ENCODE results near the gene CPSF2. TPM values are rescaled to one million over a fixed set of nuclear protein-coding genes. Genes with fewer than 3 reads are reported as not detected.

CPSF2 gene
- 14.0 and 14.6 TPM in 2 replicates for polyA plus RNA-seq (2014; cell fraction: cytosol; rRNA removed)
- polyA plus RNA-seq (2014; cell fraction: nucleus; rRNA removed), result 5.5 and 8.6 TPM in 2 replicates

DNA sequence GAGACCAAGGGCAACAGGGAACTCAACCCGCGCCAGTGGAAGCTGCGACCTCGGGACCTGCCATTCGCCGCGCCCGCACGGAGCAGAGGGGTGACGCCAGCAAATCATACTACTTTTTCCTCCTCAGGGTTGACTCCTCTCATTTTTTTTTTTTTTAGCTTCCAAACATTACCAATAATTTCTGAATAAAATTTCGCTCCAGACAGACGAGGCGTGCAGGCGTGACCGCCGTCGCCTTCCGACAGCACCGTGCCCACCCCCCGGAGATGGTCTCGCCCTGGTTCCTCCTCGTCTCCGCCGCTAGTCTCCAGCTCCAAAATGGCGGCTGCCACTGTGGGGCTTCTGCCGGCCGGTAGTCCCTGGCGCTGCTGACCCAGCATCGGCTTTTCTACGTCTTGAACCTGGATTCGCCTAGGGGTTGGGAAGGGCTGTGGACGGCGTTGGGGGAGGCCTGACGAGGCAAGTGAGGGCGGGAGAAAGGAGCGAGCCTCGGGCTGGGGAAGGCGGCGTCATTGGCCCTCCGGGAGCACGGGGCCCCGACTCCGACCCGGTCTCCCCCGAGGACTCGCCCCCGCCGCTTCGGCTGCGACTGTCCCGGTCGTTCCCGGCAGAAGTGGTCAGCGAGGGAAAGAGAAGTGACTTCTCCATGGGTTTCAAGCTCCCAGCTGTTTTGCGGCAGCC is at the start of gene CPSF2, which contains the start of gene NDUFB1:
TSS of gene CPSF2 (plus strand) at position 300 of the 681 bp plus-strand sequence. CDS start 9,016 bp downstream, outside the sequence.
TSS of gene NDUFB1 (minus strand) at position 37 of the 681 bp plus-strand sequence. CDS start 4,069 bp downstream, outside the sequence.
- peak; percentile 64 for DNase-seq (ENCODE audit: low spot score)

DNA sequence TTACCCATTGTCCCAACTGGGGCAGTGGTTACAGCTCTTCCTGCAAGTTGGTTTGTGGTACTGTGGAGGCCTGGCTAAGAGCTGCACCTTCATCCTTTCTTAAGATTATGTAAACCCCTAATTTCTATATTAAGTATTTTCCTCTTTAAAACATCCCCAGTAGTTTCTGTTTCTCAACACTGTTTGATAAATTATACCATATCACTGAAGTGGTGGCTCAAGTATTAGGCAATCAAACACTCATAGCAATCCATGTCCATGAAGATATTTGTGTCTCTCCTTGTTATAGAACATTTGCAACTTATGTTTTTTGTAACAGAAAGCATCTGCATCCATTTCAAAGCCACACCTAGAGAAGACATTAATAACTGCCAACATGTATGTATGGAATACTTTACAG is 47.2 kb upstream of the CPSF2 start:
- no peak for DNase-seq (ENCODE audit: low spot score)

DNA sequence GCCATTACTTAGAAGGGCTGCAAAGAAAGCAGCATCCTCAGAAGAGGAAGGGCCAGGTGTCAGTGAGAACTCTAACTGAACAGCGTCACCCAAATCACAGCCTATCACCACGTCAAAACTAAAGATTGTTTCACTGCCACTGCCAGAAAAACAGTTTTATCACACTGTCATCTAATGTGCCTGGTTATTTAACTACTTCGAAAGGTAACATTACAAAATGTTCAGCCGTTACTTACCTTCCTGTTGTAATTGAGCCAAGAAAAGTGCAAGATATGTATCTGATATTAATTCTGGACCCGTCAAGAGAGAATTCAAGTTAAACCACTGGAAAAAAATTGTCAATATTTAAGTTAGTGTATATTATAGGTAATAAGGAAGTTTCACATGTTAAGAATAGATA is 33.3 kb upstream of the CPSF2 start:
- no peak for DNase-seq (ENCODE audit: low spot score)

DNA sequence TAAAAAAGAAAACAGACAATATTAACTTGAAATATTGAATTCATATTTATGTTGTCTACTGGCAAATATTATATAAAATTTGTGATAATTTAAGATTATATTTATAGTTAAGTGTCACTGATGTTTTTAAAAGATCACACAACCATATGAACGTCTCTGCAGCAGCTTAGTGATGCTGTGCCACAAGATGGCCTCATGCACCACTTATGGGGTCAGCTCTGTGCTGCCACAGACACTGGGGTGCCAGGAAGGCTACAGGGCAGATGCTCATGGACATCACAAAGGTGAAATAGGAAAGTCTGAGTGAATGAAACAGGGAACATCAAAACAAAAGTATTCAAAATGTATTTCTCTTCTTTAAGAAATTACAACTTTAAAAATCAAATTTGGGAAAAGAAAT is 28.4 kb upstream of the CPSF2 start:
- no peak for DNase-seq (ENCODE audit: low spot score)

DNA sequence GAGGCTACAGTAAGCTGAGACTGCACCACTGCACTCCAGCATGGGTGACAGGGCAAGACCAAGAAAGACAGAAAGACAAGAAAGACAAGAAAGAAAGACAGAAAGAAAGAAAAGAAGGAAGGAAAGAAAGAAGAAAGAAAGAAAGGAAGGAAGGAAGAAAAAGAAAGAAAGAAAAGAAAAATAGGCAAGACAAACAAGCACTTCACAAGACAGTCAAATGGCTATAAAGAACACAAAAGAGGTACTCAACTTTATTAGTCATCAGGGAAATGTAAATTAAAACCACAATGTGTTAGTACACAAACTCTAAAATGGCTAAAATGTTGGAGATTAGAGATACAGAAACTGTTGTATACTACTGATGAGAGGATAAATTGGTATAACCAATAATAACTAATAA is 22.0 kb upstream of the CPSF2 start:
- DNase-seq (ENCODE audit: low spot score), result no peak

DNA sequence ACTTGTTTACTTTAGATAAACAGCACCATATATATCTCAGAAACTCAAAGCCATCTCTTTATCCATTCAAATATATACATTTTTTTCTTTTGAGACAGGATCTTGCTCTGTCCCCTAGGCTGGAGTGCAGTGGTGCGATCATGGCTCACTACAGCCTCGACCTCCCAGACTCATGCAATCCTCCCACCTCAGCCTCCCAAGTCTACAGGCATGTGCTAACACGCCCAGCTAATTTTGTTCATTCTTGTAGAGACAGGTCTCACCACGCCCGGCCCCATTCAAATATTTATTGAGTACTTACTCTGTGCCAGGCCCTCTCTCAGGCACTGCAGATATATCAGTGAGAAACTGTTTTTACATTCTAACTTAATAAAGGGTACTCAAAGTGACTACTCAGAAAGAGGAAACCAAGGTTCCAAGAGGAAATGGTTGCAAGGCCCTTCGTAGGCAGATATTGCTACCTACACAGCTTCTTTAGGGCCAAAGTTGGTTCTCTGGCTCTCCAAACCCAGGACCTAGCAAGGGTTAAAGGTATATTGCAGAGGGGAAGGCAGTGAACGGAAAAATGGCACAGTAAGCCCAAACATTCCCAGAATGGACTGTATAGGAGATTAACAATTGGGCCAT is 18.3 kb upstream of the CPSF2 start:
- DNase-seq (ENCODE audit: low spot score), result no peak

DNA sequence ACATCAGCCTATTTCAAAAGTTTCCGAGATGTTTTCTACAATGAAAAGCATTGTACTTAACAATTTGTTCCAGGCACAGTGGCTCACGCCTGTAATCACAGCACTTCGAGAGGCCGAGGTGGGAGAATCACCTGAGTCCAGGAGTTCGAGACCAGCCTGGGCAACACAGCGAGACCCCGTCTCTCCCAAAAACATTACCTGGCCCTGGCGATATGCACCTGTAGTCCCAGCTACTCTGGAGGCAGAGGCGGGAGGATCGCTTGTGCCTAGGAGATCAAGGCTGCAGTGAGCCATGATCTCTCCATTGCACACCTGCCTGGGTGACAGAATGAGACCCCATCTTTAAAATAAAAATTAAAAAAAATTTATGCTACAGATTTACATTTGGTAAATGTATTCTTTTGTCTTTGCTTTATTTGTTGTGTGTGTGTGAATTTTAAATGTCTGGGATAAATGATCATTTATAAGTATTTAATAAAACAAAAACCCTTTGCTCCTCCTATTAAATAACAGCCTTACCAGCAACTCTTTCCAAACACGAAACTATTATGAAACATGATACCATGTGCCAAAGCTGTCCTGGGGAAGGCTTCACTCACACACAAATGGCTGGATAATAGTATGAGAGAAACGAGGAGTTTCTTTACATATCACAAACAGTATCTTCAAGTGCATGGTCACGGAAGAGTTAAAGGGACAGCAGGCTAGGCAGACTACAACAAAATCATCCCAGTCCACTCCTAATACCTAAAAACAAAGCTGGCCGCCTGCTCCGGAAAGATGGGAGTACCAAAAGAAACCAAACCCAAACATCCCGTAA is 16.5 kb upstream of the CPSF2 start:
- no peak for DNase-seq (ENCODE audit: low spot score)

DNA sequence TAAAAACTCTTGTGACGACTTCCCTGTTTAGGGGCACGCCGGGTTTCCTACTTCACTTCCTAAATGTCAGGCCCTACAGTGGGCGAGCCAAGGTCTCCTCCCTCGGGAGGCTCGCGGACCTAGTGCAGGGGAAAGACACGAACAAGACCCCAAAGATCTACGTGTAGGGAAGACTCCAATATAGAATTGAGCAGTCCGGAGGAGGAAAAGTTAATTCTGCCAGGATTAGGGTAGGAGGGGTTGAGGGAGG is 16.0 kb upstream of the CPSF2 start:
- DNase-seq (ENCODE audit: low spot score), result no peak

DNA sequence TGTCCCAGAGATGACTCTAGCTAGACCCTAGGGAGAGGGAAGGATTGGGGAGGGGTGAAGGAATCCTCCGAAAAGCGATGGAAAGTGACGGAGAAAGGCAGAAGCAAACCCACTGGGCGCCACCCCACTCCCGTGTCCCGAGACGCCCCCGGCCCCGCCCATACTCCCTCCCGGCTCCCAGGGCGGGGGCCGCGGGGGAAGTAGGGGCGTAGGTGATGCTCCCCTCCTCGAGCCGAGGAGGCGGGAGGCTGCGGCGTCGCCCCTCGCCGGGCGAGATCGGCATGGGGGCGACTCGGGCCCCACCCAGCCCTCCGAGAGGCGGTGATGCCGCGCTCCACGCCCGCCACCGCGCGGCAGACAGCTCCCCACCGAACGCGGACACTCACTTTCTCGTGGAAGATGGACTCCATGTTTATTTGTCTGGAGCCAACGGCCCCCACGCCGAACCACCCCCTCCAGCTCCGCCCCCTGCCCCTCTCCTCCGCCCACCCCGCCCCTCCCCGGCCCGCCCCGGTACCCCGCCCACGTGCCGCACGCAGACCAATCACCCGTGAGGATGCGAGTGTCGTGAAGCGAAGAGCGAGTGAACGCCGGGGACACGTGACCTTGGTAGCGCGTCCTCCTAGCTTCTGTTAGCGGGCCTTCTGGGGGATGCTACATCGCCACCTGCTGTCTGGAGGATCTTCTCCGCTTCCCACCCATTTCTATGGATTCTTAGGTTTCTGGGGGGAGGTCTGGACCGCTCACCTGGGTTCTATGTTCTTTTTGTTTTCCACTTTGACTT is 15.4 kb upstream of the CPSF2 start, which contains the start of gene ATXN3:
TSS of gene ATXN3 (minus strand) at position 440 of the 784 bp plus-strand sequence. CDS start at position 410, 30 bp downstream.
- peak; percentile 94 for DNase-seq (ENCODE audit: low spot score)

DNA sequence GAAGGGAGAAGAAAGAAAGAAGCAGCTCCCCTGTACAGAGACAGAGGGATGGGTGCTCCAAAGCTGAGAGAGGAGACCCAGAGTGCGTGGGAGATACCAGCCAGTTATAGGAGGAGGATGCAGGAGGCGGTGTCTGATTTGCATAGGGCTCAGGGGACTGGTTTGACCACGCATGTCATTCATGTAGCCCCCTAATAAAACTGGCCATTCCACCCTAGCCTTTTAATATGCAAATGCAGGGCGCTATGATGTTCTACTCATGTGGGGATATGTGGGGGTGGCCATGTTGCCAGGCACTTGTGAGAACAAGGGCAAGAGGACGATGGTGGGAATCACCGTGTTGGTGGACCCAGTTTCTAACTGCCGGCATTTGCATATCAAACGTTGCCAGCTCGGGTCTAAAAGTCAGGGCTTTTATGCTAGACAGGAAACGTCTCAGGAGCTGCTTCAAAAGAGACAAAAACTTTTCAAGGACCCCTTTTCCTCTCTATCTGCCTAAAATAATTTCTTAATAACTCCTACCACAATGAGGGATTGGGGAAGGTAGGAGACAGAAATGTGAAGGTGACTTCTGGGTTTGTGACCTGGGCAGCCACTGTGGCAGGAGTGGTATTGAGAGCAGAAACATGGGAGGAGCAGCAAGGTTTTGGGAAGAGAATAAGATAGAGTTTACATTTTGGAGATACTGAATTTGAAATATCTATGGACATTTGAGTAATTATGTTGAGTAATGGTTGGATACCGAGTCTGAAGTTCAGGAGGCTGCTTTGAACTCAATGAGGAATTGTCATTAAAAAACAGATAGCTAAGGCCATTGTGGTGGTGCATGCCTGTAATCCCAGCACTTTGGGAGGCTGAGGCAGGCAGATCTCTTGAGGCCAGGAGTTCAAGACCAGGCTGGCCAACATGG is 13.2 kb upstream of the CPSF2 start:
- DNase-seq (ENCODE audit: low spot score), result no peak

DNA sequence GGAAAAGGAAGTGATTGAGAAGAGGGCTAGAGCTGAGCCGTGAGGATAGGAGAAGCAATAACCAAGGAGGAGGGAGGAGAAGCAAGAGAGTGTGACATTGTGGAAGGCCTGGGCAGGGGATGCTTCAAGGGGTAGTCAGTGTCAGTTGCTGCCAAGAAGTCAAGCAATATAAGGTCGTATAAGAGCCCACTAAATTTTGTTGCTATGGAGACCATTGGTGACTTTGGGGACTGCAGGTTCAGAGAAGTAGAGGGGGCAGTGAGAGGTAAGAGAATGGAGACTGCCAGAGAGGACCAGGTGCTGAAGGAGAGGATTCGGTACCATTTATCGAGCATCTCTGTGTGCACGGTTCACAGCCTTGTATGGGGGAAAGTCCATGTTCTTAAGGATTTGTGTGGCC is 12.3 kb upstream of the CPSF2 start:
- no peak for DNase-seq (ENCODE audit: low spot score)

DNA sequence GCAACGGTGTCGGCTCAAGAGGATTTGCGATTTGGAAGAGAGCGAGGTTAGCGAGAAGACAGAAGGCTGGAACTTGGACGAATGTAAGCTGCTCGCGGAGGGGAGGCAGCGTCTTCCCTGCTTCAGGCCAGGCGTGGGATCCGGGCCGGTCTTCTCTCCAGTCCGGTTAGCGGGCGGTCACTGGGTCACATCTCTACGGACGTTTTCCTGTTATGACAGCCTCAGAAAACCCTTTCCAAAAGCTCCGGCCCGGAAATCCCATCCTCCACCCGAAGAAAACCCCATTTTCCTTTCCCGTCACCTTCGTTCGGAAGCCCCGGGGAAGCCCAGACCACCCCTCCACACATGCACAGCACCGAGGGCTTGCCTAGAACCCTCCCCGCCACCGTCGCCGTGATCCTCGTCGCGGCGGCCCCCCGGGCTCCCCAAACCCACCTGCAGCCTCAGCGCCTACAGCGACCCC is 531 bp upstream of the CPSF2 start:
- DNase-seq (ENCODE audit: low spot score), result peak; percentile 3

DNA sequence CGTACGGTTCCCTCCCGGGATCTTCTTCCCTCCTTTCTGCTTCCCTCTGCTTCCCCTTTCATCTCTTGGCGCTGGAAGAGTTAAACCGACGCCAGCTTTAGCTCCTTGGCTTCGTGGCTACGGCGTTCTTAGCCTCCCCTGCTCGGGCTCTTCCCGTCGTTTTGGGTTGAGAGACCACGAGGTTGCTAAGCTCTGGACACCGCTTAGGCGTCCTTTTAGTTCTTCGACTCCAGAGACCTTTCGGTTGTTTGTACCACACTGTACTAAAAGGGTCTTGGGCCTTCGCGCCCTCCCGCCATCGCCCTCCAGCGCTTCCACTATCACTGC is 545 bp downstream of the CPSF2 start:
- peak; percentile 16 for DNase-seq (ENCODE audit: low spot score)

DNA sequence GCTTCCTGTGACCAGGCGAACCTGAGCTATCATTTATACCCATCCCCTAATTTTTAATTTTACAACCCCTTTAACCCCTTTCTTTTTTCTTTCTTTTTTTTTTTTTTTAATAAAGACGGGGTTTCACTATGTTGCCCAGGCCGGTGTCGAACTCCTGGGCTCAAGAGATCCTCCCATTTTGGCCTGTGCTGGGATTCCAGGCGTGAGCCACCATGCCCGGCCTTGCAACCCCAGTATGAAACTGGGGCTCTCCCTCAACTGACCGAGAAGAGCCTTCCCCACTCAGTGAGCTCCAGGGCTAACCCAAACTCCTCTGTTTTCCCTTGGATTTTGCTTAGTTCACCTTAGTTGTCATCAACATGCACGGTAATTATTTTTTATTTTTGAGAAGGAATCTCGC is 992 bp downstream of the CPSF2 start:
- DNase-seq (ENCODE audit: low spot score), result no peak

DNA sequence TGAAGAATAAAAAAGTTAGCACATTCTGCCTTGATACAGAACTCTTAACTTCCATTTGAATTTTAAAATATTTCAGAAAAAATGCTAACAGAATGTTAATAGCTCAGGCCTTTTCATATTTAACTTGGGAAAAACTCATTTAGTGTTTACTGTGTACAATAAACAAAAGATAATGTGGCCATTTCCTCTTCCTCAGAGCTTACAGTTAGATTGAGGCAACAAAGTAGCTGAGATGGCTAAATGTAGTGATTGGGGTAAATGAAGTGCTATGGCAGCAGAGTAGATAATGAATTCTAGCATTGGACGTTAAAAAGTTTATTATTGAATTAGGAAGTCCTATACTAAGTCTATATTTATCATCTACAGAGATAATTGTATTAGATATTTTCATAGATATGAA is 12.7 kb downstream of the CPSF2 start:
- no peak for DNase-seq (ENCODE audit: low spot score)

DNA sequence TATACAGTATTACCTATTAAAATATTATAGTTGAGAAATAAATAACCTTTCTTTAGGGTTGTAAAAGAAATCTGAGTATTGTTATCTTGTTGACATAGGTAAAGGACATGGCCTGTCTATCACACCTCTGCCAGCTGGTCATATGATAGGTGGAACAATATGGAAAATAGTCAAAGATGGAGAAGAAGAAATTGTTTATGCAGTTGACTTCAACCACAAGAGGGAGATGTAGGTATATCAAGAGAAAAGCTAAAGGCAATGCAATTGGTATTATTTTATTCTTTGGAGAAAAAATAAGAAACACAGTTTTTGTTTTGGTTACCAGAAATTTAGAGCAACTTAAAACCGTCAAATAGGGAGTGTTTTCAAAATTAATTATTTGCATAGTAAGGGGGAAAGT is 13.5 kb downstream of the CPSF2 start:
- no peak for DNase-seq (ENCODE audit: low spot score)

DNA sequence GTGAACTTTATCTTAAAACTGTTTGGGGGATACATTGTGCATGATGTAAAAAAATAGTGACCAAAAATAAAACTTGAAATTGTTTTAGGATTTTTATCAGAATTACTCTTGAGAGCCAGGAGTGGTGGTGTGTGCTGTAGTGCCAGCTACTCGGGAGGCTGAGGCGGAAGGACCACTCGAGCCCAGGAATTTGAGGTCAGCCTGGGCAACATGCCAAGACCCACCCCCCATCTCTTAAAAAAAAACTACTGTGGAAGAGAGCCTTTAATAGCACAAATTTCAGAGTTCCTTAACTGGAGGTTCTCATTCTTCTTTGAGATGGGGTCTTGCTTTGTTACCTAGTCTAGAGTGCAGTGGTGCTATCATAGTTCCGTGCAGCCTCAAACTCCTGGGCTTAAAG is 21.5 kb downstream of the CPSF2 start:
- no peak for DNase-seq (ENCODE audit: low spot score)

DNA sequence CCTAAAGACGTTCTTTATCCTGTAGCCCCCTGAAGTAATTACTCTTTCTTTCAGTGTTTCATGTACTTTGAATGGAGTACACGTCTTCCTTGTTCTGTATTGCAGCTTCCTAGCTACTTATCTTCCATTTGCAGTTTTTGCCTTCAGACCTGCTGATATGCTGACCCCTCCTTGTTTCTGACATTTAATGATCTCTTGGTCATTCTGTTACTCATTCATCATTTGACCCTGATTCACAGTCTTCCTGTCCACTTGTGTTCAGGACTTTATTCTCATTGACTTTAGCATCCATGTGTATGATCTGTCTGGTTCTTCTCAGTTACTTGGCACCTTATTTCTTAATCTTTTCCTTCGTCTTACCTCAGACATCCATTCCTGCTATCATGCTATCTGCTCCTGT is 22.2 kb downstream of the CPSF2 start:
- no peak for DNase-seq (ENCODE audit: low spot score)

DNA sequence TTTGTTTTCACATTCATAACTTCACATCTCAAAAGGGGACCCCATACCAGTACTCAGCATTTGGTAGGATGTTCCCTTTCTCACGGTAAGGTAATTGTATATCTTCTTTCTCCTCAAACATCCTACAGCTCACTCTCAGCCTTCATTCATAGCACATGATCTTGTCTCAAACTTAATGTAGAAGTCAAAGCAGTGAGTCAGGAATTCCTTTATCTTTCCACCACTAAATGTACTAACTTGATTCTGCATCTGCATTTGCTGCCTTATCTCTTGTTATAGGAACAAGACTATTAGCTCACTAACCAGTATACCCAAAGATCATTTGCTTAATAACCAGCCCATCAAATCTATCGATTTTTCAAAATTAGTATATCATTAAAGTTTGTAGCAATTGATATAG is 22.9 kb downstream of the CPSF2 start:
- DNase-seq (ENCODE audit: low spot score), result no peak

DNA sequence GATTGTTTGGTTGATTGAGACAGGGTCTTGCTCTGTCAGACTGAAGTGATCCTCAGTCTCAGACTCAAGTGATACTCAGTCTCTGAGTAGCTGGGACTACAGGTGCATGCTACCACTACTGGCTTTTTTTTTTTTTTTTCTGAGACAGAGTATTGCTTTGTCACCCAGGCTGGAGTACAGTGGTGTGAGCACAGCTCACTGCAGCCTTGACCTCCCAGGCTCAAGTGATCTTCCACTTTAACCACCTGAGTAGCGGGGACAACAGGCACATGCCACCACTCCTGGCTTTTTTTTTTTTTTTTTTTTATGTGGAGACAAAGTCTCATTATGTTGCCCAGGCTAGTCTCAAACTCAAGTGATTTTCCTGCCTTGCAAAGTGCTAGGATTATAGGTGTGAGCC is 31.8 kb downstream of the CPSF2 start:
- no peak for DNase-seq (ENCODE audit: low spot score)

Data from SK-N-DZ (cell line).